LoVo (cell line): ENCODE results near the gene SERPINB6.
"Not testable (repeated sequence)": the region's sequence is repeated elsewhere in the genome, so short reads cannot be mapped to it uniquely, and the experiment has no call there.

Source experiments
- DNase-seq: peaks from one replicate; pipeline ENCODE4 v3.0.0-alpha.2; 2016; ENCODE audit warnings: low spot score

The SERPINB6 gene

GRCh38 chr6:2977799-2978590, 6.6 kb upstream of the SERPINB6 start:
- DNase-seq: no peak

GRCh38 chr6:2977290-2977689, 5.9 kb upstream of the SERPINB6 start:
- no peak for DNase-seq

- DNase-seq: no peak
Observed at GRCh38 chr6:2976571-2977085, 5.3 kb upstream of the SERPINB6 start.

- no peak for DNase-seq
Observed at GRCh38 chr6:2976060-2976459, 4.7 kb upstream of the SERPINB6 start.

GRCh38 chr6:2973676-2974075, 2.3 kb upstream of the SERPINB6 start:
- DNase-seq: no peak

- not testable (repeated sequence) for DNase-seq
Observed at GRCh38 chr6:2973180-2973579, 1.8 kb upstream of the SERPINB6 start.

- not testable (repeated sequence) for DNase-seq
Observed at GRCh38 chr6:2972685-2973084, 1.3 kb upstream of the SERPINB6 start.

- not testable (repeated sequence) for DNase-seq
Observed at GRCh38 chr6:2972219-2972487, 786 bp upstream of the SERPINB6 start.

- peak; percentile 34 for DNase-seq
Observed at GRCh38 chr6:2970753-2971419, 481 bp downstream of the SERPINB6 start.

GRCh38 chr6:2970034-2970685, 1.2 kb downstream of the SERPINB6 start:
- DNase-seq: no peak

- no peak for DNase-seq
Observed at GRCh38 chr6:2969549-2969948, 1.8 kb downstream of the SERPINB6 start.

GRCh38 chr6:2968600-2969135, 2.7 kb downstream of the SERPINB6 start:
- no peak for DNase-seq

GRCh38 chr6:2967936-2968335, 3.4 kb downstream of the SERPINB6 start:
- DNase-seq: no peak

- no peak for DNase-seq
Observed at GRCh38 chr6:2966347-2966746, 5.0 kb downstream of the SERPINB6 start.

- no peak for DNase-seq
Observed at GRCh38 chr6:2964793-2965505, 6.4 kb downstream of the SERPINB6 start.

- DNase-seq: no peak
Observed at GRCh38 chr6:2963756-2964155, 7.6 kb downstream of the SERPINB6 start.

GRCh38 chr6:2962636-2963035, 8.7 kb downstream of the SERPINB6 start:
- DNase-seq: no peak

- DNase-seq: no peak
Observed at GRCh38 chr6:2962004-2962403, 9.4 kb downstream of the SERPINB6 start.

GRCh38 chr6:2961506-2961905, 9.9 kb downstream of the SERPINB6 start:
- no peak for DNase-seq

- no peak for DNase-seq
Observed at GRCh38 chr6:2960935-2961334, 10.4 kb downstream of the SERPINB6 start.

GRCh38 chr6:2959909-2960719, 11.3 kb downstream of the SERPINB6 start:
- DNase-seq: peak; percentile 15
